Measurements from ENCODE around the gene SEMA4B.

DNA sequence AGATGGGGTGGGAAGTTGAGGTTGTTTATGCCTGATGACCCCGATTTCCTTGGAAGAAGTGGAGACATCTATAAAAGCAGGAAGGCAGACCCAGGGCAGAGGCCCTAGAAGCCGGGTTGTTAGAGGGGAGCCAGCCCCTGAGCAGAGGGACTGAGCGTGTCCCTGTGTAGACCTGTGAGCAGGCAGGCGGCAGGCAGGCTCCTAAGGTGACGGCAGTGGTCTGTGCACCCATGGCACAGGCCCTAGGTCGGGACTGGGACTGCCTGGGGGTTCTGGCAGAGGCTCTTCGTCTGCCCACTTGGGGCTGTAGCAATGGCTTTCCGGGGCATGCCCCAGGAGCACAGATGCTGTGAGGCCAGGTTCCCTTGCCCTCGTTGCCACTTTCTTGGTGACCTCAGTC, 9.9 kb downstream of the SEMA4B start:
- TF ChIP-seq POLR2AphosphoS5 (IDR thresholded peaks at IDR 0.05; ENCODE audit: control insufficient read depth, insufficient read depth, low read depth, low read length) = no peak
- no peak for TF ChIP-seq SUPT5H (IDR thresholded peaks at IDR 0.05)
- no peak for TF ChIP-seq EZH2 (IDR thresholded peaks at IDR 0.05; ENCODE audit: borderline replicate concordance, low read depth, low read length)
- no peak for TF ChIP-seq POLR2A (conservative IDR thresholded peaks at IDR 0.05)
- no peak for TF ChIP-seq NR2F6 (CRISPR knock-in tag; IDR thresholded peaks at IDR 0.05)
- TF ChIP-seq SMC3 (conservative IDR thresholded peaks at IDR 0.05; ENCODE audit: insufficient read depth, low read depth, low read length) = no peak
- TF ChIP-seq LEF1 (IDR thresholded peaks at IDR 0.05) = no peak
- TF ChIP-seq ZNF124 (CRISPR knock-in tag; IDR thresholded peaks at IDR 0.05) = no peak
- TF ChIP-seq, protein P1, sequence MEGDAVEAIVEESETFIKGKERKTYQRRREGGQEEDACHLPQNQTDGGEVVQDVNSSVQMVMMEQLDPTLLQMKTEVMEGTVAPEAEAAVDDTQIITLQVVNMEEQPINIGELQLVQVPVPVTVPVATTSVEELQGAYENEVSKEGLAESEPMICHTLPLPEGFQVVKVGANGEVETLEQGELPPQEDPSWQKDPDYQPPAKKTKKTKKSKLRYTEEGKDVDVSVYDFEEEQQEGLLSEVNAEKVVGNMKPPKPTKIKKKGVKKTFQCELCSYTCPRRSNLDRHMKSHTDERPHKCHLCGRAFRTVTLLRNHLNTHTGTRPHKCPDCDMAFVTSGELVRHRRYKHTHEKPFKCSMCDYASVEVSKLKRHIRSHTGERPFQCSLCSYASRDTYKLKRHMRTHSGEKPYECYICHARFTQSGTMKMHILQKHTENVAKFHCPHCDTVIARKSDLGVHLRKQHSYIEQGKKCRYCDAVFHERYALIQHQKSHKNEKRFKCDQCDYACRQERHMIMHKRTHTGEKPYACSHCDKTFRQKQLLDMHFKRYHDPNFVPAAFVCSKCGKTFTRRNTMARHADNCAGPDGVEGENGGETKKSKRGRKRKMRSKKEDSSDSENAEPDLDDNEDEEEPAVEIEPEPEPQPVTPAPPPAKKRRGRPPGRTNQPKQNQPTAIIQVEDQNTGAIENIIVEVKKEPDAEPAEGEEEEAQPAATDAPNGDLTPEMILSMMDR (IDR thresholded peaks at IDR 0.05 in 2 of 3, conservative IDR thresholded peaks at IDR 0.05 in 1 of 3; ENCODE audit: insufficient read depth in 2 of 3, low read depth in 1 of 3, low read length in 3 of 3) = no peak
- TF ChIP-seq, protein P2, sequence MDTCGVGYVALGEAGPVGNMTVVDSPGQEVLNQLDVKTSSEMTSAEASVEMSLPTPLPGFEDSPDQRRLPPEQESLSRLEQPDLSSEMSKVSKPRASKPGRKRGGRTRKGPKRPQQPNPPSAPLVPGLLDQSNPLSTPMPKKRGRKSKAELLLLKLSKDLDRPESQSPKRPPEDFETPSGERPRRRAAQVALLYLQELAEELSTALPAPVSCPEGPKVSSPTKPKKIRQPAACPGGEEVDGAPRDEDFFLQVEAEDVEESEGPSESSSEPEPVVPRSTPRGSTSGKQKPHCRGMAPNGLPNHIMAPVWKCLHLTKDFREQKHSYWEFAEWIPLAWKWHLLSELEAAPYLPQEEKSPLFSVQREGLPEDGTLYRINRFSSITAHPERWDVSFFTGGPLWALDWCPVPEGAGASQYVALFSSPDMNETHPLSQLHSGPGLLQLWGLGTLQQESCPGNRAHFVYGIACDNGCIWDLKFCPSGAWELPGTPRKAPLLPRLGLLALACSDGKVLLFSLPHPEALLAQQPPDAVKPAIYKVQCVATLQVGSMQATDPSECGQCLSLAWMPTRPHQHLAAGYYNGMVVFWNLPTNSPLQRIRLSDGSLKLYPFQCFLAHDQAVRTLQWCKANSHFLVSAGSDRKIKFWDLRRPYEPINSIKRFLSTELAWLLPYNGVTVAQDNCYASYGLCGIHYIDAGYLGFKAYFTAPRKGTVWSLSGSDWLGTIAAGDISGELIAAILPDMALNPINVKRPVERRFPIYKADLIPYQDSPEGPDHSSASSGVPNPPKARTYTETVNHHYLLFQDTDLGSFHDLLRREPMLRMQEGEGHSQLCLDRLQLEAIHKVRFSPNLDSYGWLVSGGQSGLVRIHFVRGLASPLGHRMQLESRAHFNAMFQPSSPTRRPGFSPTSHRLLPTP (IDR thresholded peaks at IDR 0.05; ENCODE audit: borderline replicate concordance, extremely low read depth, insufficient read length) = no peak
- TF ChIP-seq HNRNPK (IDR thresholded peaks at IDR 0.05; ENCODE audit: low read depth, low read length, poor library complexity, severe bottlenecking) = no peak
- TF ChIP-seq NCOA2 (IDR thresholded peaks at IDR 0.05; ENCODE audit: partially characterized antibody in 2 of 2) = no peak
